Activated CD4-positive, CD25-positive, alpha-beta regulatory T cell treated with anti-CD3 and anti-CD28 coated beads, Interleukin-2, amount 50 U/mL, for 24 hours (primary cell): ENCODE data around the gene HS3ST4.

Experiments
- ATAC-seq, 2 donors: fragments of 150-1000 bp; cut with Tn5 transposase; one replicate each; pipeline ENCODE4 v1.10.0; 2021; ENCODE audit warnings: mild to moderate bottlenecking in 1 of 2, moderate library complexity in 1 of 2

Gene HS3ST4

DNA sequence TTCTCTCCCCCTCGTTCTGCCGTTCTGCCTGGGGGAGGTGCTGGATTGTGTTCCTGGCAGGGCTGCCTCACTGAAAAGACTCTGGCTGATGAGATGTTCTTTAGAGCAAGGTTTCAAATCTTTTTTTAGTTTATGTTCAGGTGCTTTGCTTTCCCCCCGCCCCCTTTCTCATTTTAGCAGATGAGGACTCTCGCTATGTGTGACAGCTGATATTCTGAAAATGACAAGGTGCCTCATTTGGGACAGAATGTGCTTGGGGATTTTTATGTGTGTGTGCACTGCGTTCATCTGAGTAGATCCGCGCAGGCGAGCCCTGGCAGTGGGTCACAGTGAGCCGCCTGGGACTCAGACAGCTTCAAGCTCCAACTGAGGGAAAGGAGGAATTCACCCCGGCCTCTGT lies 205.9 kb downstream of the HS3ST4 start:
- ATAC-seq, result no peak

DNA sequence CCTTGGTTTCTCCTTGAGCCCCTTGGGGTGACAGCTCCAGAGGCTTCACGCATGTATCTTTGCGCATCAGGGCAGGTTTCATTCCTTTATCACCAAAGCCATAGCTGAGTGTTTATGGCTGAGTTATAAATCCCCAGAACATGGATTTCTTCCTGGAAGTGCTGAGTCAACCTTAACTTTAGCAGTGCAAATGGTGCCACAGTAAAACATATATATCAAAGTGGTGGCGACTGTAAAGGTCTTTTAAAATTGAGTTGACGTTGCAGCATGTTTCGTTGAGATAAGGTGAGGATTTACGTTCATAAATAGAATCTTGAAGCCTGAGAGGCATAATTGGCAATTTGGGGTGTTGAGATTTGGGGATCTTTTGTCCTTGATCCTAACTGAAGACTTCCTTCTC lies 214.1 kb downstream of the HS3ST4 start:
- ATAC-seq, result no peak

DNA sequence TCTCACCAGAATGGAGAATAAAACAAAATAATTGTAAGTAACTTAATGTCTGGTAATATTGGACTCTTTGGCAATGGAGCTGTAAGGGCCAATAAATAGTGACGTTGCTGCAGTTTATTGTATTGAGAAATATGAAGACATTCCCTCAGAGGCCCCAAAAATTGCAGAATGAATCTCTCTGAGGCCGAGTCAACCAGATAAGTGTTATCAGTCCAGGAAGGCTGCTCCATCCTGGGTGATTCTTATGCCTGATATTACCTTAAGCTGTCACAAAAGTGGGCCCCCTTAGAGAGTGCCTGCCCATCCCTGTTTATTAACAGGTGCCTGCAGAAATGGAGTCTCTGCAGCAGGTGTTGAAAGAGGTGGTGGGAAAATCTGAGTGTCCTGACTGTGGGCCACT lies 219.2 kb downstream of the HS3ST4 start:
- no peak for ATAC-seq

DNA sequence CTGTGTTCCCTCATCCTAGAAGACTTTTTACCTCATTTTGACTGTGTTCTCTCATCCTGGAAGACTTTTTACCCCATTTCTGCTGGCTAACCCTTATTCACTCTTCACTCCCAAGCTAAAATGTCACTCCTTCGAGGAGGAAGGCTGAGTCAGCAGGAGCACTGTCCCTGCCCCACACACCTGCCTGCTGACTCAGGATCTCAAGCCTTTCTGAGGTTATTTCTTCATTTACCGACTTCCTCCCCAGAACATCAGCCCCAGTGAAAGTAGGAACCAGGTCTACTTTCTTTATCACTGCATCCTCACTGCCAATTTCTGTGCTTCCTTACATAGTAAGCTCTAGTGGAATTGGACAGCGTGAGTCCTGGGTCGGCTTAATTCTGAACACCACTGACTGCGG lies 220.6 kb downstream of the HS3ST4 start:
- no peak for ATAC-seq

DNA sequence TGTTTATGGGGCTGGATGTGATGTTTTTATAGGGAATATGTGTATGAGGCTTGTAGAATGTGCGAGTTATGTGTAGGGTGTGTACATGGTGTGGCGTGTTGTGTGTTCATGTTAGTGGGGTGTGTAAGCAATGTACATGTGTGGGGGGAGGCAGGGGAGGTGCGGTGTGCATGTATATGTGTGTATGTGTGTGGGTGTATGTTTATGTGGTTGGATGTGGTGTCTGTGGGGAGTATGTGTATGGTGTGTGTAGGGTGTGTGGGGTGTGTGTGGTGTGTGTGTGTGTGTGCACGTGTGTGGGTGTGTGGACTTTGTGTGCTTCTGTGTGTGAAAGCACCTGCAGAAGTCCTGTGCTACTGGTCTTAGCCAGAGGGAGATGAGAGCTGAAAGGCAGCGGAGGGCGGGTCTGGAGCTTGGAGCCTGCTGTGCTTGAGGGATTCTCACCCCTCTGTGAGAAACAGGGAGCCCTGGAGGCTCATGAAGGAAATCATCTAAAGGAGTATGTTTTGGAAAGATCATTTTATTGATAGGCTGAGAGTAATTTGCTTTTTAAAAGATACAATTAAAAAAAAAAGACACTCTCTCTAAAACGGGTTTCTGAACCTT lies 222.7 kb downstream of the HS3ST4 start:
- no peak for ATAC-seq

DNA sequence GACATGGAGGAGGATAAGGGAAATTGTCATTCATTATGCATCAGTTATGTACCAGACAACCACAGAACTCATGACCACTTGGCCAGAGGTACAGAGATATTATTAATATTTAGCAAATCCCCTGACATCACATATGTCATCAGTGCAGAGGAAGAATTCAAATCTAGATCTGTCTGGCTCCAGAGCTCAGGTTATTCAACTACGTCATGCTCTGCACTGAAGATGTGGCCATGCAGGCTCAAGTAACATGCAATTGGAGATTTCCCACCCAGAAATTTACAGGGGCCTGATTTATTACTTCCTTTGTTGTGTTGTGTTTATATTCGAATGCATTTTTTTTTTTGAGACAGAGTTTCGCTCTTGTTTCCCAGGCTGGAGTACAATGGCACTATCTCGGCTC lies 224.3 kb downstream of the HS3ST4 start:
- no peak for ATAC-seq

DNA sequence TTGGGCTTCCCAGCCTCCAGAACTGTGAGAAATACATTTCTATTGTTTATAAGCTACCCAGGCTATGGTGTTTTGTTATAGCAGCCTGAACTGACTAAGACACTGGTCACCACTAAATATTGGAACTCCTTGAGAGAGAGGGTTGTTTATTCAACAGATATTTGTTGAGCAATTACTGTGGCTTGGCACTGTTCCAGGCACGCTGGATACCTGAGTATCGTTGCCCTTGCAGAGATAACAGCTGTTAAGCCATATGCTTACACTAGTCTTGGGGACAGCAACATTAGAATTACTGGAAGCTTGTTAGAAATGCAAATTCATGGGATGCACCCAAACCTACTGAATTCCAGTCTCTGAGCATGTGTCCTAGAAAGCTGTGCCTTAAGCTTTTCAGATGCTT lies 230.7 kb downstream of the HS3ST4 start:
- ATAC-seq, result no peak

DNA sequence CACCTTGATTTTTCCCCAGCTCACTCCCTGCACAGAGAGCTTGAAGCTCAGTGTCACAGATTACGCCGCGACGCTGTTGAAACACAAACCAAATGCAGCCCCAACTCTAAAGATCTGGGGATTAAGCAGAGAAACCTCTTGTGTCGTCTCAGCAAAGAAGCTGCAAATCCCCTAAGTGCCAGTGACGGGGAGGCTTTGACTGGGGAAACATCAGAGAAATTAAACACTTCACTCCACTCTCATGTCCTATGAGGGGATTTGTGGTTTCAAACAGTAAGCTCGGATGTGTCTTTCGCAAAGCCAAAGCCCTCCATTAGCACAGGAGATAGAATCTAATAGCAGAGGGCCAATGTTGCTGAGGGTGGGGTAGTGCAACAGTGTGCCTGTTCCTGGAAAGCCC lies 233.7 kb downstream of the HS3ST4 start:
- no peak for ATAC-seq

DNA sequence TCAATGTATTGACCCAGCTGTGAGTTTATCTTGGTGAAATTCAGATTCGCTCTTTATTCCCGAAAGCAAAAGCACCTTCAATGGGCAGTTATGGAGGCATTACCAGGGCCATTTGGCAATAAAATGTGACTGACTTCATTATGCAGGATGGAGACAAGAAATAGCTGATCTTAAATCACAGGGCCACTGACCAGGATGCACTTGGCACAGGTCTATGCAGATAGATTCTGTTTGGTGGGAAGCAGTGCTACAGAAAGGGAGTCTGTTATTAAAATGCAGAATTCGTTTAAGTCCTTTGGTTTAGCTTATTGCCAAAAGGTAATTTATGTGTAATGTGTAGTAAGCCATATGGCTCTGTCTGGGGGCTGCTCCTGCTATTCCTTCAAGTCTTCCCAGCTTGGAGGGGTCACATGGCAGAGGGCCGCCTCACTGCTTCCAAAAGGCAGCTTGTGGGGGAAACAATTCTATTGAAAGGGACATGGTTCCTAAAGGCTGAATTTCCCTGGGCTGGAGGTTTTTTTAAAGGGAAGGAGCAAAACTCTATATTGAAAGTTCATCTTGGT lies 239.8 kb downstream of the HS3ST4 start:
- no peak for ATAC-seq

DNA sequence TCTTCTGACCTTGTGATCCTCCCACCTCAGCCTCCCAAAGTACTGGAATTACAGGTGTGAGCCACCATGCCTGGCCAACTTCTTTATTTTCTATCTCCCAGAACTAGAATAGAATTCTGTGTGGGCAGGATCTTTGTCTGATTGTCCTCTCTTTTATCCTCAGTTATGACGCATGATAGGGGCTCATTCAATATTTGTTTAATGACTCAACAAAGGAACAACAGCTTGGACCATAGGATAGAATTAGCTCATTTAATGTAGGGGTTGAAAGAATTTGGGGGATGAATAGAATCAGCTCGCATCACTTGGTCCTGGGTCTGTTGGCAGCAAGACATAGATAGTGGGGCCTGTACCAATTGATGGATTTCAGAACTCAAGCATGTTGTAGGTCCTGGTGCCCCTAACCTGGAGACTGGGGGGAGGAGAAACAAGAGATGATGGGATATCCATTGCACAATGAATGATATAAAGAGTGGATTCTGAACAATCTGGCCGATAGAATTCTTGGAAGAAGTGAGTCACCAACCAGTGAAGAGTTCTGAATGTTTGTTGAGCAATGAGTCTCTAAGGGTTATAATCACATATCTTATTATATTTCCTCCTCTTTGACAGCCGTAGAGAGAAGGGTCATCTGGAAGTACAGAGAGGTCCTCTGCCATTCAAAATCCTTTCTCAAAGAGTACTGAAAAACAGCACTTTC lies 250.2 kb downstream of the HS3ST4 start:
- no peak for ATAC-seq

DNA sequence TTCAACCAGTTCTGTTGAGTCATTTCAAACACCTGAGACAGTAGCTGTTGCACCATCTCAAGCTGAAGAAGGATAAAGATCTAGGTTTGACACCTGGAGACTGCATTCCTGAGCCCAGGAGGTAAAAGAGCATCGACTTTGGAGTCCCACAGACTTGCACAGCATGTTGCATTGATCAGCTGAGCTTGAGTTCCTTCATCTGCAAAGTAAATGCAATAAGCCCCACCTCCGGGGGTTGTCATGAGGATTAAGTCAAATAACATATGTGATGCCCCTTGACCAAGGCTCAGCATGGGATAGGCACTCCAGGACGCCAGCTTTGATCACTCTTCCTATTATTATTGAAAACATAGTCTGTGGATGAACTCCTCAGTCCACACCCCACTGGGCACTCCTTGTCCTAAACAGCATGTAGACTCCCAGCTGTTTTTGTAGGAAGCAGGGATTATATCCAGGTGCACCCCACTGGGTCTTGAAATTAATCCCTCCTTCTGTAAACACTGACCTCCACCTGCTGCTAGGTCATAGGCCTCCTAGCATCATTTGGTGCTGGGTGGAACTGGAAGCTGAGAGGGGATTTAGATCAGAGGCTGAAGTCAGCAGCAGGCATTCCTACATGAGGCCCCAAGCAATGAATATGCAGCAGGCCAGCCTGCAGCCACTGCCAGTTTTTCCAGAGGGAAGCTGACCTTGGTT lies 259.0 kb downstream of the HS3ST4 start:
- ATAC-seq, result no peak

DNA sequence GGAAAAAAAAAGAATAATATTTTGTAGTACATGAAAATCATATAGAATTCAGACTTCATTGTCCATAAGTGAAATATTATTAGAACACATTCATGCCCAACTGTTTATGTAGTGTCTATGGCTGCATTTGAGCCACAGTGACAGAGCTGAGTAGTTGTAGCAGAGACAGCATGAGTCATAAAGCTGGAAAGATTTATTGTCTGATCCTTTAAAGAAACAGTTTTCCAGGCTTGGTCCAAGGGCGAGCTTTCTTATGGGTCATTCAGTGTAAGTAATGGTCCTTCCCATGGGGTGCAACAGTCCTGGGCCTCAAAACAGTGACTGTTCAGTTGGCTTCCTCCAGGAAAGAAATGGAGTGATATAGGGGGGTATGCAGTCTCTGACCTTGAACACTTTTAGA lies 260.2 kb downstream of the HS3ST4 start:
- no peak for ATAC-seq

DNA sequence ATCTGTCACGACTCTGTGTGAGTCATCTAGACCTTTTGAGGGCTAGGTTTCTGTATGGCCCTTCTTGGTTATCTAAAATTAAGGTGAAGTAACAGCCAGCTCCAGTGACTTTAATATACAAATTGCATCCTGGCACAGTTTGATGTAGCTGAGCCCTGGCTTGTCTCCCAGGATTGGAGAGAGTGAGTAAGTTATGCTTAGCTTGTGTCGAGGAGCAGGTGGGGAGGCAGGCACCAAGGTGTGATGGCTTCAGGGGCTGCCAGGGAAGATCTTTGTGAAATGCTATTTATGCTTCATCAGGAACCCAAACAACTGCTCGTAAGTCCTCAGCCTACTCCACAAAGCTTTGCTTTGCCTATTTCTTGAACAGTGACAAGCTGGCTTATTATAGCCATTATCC lies 261.2 kb downstream of the HS3ST4 start:
- no peak for ATAC-seq

DNA sequence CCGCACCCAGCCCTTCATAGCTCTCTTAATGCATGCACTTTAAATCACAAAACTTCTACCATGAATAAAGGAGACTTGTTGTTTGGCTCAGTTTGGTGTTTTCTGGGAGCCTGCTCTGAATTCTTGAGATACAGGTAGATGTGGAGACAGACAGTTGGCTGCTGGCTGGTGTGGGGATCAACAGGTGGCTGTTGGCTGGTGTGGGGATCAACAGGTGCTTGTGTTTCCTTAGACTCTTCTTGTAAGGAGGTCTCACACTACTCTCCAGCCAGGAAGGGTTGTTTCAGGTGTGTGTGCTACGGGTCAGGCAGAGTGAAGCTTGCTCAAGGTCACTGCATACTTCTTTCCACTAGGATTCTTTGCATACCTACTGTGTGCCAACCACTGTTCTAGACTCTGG lies 265.9 kb downstream of the HS3ST4 start:
- ATAC-seq, result no peak

DNA sequence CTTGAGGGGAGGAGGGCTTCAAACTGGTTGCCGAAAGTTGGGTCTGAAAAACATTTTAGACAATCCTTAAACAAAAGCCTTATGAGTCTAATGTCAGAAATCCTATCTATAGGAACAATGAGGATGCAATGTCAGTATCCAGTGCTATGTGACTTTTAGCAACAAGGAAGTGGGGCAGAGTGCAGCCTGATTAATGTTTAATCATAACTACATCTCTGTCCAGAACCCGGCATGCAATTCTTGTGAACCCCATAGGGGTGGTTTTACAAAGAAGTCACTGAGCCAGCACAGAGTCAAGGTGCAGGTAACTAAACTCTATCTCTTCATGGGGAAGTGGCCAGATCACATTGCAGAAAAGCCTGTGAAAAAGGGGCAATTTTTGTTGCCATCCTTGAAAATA lies 267.5 kb downstream of the HS3ST4 start:
- no peak for ATAC-seq

DNA sequence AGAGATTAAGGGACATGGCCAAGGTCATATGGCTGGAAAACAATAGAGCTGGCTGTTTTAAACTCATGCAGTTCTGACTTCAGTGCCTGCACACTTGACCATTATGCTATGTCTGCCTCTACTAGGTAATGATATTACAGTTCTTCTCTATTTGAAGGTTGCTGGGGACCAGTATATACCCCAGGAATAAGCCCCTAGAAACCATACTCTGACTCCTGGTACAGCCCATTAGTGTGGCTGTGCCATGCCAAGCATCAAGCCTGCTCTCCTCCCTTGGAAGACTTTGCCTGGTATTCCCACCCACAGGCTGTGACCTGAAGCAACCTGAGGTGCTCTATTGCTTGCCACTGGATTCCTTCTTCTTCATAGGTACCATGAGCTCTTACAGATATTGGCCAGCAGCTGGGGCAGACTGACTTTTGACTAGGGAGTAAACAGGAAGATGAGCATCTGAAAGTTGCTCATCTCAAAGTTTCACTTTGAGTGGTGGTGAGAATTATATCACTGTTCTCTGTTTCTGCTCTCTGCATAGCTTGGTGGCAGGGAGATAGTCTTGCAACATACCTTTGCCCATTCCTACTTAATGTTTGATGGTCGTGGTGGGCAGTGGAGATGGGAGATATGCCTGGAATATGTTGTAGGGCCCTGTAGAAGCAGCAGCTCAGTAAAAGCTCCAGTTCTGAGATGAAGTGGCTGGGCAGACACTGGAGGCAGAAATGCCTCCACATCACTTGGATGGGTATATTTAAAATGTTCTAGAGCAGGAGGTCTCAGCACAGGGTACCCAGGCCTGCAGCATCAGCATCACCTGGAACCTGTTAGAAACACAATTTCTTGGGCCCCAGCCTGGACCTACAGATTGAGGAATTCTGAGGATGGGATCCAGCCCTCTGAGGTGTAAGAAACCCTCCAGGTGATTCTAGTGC lies 274.7 kb downstream of the HS3ST4 start:
- peak; percentile 94 to 95 for ATAC-seq

DNA sequence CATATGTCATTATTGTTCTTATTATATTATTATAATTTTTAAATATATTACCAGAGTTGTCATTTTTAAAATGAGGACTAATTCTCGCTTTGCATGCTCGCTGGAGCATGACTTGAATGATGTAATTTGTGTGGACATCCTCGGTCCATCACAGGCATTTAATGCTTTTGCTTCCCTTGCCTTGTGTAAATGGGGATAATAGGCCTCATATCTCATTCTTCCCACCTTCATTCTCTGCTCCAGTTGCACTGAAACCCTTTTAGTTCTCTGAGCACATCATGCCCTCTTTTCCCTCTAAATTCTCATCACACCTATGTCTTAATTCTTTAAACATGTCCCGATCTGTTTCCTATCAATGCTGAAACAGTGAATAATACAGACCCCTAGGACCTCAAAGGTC lies 285.4 kb downstream of the HS3ST4 start:
- ATAC-seq, result no peak

DNA sequence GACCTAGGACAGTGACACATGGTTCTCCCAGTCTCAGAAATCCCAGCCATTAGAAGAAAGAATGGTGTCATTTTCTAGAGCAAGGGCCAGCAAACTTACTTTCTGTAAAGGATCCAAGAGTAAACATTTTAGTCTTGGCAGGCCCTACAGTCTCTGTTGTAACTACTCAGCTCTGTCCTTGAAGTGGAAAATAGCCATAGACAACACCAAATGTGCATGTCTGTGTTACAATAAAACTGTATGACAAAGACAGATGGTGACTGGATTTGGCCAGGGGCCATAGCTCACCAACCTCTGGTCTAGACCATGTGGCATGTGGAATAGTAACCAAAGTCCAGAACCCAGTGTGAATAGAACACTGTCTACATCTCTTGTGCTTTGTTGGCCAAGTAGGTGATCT lies 286.5 kb downstream of the HS3ST4 start:
- ATAC-seq, result no peak

DNA sequence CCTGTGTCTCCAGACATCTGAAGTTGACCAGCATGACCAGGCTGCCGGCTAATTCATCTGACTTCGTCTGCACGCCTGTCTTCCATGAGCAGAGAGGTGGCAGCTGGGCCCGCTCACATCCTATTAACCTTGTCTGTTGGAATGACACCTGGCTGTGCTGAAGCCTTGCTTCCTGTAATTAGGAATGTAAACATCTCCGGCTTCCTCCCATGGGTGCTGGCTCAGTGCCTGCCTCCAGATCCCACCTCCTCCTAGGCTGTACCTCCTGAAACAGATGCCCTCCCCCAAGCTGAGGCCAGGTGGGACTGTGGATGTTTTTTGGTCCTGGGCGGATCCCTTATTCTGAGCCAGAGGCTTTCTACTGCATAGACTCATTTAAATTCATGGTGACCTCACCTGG lies 296.3 kb downstream of the HS3ST4 start:
- no peak for ATAC-seq

DNA sequence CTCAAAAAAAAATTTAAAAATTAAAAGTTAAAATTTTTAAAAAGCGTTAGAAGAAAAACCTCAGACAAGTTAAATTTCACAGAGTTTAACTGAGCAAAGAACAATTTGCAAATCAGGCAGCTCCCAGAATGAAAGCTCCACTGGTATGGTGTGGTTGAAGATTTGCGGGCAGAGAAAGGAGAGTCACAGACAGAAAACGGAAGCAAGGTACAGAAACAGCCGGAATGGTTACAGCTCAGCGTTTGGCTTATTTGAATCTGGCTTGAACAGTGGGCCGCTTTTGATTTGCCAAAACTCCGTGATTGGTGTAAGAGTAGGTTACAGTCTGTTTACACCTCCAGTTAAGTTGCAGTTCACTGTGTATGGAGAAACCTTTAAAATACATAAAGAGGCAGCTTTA lies 297.1 kb downstream of the HS3ST4 start:
- ATAC-seq, result no peak

DNA sequence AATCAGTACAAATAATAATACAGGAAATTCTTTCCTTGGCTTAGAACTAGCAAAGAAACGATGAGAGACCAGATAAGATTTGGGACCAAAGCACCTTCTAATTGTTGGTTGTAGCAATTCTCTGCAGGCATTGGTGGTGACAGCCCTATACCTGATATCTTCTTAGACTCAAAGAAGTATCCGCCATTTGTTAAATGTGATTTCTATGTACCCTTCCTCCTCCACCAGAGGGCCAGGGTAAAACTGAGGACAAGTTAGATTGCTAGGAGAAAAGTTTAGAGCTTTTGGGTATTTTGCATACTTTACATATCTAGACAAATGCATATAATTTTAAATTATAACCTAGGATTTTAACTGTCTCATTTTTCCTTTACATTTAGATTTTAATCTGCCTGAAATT lies 304.3 kb downstream of the HS3ST4 start:
- no peak for ATAC-seq

DNA sequence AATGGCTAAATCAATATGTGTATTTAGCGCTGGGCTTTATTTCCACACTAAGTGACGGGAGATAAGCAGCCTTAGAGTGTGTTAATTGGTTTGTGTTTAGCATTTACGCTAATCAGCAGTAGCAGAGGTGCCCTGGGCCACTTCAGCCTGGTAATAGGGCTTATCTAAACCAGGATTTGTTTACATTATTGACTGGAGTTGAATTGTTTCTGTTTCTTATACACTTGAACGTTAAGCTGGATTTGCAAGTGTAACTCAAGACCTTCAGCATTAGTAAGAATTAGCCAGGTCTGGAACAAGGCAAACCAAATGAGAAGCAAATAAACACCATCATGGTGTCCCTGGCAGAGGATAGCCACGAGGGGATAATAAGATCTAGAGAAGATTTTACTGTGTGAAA lies 313.6 kb downstream of the HS3ST4 start:
- no peak for ATAC-seq

DNA sequence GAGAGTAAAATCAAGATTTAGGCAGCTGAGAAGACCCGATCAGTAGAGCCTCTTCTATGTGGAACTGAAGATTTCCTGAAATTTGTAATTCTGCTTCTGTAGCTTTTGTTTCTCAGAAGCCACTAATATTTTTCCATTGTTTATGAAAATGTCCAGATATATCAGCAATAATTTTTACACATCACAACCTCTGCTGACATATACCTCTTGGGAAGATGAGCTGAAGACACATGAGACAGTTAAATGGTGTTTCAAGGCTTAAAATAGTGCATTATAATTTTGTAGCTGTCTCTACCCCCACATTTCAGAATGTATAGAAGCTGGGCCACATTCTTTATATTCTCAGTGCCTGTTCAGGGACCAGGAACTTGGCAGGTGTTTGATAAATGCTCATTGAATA lies 320.6 kb downstream of the HS3ST4 start:
- ATAC-seq, result no peak
